Urinary bladder (tissue), 4 donors: ENCODE measurements around the gene PDIA6. TPM values are rescaled to one million over a fixed set of nuclear protein-coding genes. Genes with fewer than 3 reads are reported as not detected.
"Not testable (repeated sequence)": the region's sequence is repeated elsewhere in the genome, so short reads cannot be mapped to it uniquely, and the experiment has no call there.

Source experiments
- DNase-seq: peaks from one replicate; pipeline ENCODE4 v3.0.0-alpha.2; 2015; ENCODE audit errors: extremely low spot score
- H3K27ac ChIP-seq: one replicate; pipeline ENCODE4 v1.5.1; 2013; ENCODE audit warnings: low read depth, mild to moderate bottlenecking, moderate library complexity
- H3K36me3 ChIP-seq: one replicate; pipeline ENCODE4 v1.6.1; 2013; ENCODE audit warnings: mild to moderate bottlenecking, moderate library complexity; ENCODE audit not compliant: insufficient read depth
- H3K4me1 ChIP-seq: one replicate; pipeline ENCODE4 v1.6.1; 2013; ENCODE audit warnings: mild to moderate bottlenecking, moderate library complexity; ENCODE audit not compliant: insufficient read depth
- H3K4me3 ChIP-seq: one replicate; pipeline ENCODE4 v1.5.1; 2013; ENCODE audit warnings: low read depth, low read length
- WGBS: extraction: QIAGEN DNeasy Blood & Tissue Kit; methylation state at CpG from one replicate; pipeline ENCODE4 v1.1.7; 2013; 5-methylcytosine and 5-hydroxymethylcytosine counted together
- polyA plus RNA-seq: library from polyadenylated mRNA; stranded (reverse); fragments of 200-250 nt; gene quantifications from one replicate; pipeline ENCODE4 v1.2.3, GENCODE V29; 2013
- total RNA-seq: library from RNA; depleted of rRNA; stranded (reverse); fragments of >200 nt; gene quantifications from one replicate; pipeline ENCODE4 v1.2.3, GENCODE V29; 2014
- donor health status: healthy with polysubstance abuse.
- donor health status: healthy.

Gene PDIA6
- total and polyA plus RNA-seq, 2 donors: 139 to 166 TPM

DNA sequence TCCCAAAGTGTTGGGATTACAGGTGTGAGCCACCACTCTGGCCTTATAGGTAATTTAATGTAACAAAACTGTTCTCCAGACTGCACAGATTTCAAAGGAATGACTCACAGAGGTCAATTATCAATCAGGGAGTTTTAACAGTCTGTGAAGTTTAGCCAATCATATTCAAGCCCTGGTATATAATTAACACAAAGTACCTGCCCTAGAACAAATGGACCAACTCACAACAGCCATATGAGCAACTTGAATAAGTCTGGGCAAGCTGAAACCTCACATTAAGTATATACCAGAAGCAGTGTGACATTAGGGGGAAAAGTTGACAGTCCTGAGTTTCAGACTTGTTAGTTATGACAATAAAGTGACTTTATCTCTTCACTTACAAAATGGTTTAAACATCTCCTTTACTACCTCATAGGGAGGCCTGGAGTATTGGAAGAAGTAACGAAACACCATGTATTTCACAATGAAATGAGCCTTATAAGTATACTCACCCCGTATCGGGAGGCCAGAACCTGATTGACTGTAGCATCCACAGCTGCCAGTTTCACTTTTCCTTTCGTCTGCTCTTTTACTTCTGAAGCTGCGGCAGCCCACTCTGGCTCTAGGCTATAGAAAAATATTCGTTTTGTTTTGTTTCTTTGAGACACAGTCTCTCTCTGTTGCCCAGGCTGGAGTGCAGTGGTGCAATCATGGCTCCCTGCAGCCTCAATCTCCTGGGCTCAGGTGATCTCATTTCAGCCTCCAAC is 22.2 kb downstream of the PDIA6 start:
- H3K4me3 ChIP-seq: no peak overlapping the region
- H3K4me1 ChIP-seq: no peaks in the 10 kb centered on the region
- WGBS: 90% methylated on average over 6 of the region's 6 CpGs
- no peak for DNase-seq
- peaks cover 7% of the 10 kb centered on the region for H3K36me3 ChIP-seq
- H3K27ac ChIP-seq: no peak overlapping the region

DNA sequence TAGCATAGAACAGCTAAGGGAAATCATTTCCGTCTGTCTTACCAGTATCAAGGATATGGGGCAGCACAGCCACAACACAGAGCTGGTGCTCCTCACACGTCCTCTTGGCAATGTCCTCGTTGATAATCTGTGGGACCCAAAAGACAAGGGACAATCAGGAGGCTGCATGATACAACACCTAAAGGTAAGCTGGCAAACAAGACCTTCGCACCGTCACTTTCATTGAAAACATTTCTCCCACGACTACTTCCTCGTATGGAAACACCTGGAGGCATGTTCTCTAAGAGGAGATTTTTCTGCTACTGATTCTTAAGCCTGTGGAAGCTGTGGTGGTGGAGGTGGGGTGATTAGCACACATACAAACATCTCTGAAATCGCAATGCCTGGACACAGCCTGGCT is 23.7 kb downstream of the PDIA6 start:
- DNase-seq: no peak
- Histone ChIP-seq H3K4me1 (no peaks in the 10 kb centered on the region), H3K27ac (no peak overlapping the region), H3K36me3 (peaks cover 7% of the 10 kb centered on the region), H3K4me3 (no peak overlapping the region)
- 70% methylated on average over 8 of the region's 8 CpGs for WGBS

DNA sequence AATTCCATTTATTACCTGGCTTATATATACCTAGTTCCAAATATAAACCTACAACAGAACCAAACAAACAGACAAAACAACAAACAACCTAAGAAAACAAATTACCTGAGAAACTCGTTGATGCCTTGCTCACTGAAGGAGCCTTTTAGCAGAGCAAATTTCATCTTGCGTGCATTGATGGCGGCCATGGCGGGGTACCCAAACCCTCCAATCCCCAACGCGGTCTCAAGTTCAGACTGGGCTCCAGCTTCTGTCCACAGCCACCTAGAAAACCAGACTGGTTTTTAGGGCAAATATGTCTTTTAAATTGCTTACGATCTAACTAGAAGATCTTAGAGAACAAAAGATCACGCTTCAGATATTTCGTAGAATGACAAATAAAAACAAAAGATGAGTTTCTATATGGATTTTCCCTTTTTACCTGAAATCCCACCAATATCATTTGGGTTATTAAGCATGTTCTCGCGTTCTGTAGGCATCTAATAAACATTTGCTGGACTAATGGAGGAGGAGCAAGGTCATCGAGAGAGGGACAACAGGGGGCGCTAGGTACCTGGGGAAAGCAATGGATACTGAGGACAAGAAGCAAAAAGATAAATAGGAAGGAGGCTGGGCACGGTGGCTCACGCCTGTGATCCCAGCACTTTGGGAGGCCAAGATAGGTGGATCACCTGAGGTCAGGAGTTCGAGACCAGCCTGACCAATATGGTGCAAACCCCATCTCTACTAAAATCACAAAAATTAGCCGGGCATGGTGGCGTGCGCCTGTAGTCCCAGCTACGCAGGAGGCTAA is 25.2 kb downstream of the PDIA6 start:
- peaks cover 7% of the 10 kb centered on the region for H3K36me3 ChIP-seq

DNA sequence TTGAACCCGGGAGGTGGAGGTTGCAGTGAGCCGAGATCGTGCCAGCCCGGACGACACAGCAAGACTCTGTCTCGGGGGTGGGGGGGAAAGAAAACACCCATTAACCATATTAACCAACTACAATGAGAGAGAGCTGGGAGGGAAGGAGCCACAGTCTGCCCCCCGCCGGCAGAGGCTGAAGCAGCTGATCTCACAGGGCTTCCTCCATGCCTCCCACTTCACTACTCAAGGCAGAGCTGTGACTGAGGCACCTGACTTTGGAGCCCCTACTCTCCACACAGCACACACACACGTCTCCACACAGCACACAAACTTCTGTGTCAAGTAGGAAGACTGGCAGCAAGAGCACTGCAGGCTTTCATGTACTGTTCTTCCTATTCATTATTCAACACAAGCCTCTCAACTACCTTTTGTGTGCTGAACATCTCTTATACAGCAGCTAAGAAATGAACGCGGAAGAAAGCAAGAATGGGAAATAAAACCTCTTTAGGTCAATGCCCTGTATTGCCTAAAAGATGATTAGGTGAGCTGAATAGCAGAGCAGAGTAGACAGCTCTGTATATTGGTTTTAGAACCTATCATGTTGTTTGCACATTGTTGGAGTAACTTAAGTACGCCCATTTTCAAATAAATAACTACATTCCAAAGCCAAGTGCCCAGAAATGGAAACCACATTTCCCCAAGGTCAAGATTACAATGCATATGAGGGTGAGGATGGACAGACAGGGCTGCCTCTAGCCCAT is 26.2 kb downstream of the PDIA6 start:
- 93% methylated on average over 12 of the region's 12 CpGs for WGBS
- Histone ChIP-seq H3K36me3 (peaks cover 7% of the 10 kb centered on the region), H3K27ac (no peak overlapping the region), H3K4me3 (no peak overlapping the region), H3K4me1 (no peaks in the 10 kb centered on the region)
- DNase-seq: no peak

More for the DNA sequence above, 25.2 kb downstream of the PDIA6 start:
- H3K4me1 ChIP-seq: no peaks in the 10 kb centered on the region
- H3K27ac ChIP-seq: no peak overlapping the region
- no peak for DNase-seq
- WGBS: 90% methylated on average over 20 of the region's 20 CpGs
- no peak overlapping the region for H3K4me3 ChIP-seq

DNA sequence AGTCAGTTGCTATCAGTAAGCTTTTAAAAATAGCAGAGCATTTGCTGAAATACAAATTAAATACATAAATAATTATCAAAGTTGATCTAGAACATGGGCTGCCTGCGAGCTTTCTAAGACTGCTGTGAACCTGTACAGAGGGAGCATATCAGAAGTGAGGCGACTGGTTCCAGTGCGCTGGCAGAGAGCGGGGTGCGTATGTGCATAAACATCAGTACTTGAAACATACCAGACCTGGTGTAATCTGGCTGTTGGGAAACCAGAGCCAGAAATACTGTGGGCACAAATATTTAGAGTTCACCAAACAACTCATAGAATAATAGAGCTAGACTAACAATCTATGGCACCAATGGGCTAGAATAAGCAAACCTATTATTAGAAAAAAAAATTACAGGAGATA is 27.3 kb downstream of the PDIA6 start:
- DNase-seq: no peak
- H3K4me3 ChIP-seq: no peak overlapping the region
- no peak overlapping the region for H3K27ac ChIP-seq
- WGBS: 73% methylated on average over 5 of the region's 5 CpGs
- H3K36me3 ChIP-seq: peaks cover 11% of the 10 kb centered on the region
- H3K4me1 ChIP-seq: no peaks in the 10 kb centered on the region

DNA sequence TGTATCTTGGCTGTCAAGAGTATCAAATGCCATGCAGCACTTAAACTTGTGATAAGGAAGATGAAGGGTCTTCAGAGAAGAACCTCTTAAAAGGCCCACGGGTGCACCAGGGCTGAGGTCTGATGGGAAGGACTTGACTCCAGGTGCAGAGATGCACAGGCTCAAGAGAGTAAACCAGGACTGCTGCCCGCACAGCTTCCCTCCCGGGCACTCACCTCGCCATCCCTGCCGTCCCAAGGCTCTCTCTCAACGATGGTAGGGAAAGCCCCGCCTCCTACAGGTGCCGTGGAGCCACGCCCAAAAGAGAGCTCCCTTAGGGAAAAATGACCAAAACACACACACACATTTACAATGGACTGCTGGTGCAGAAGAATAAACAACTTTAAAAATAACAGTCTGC is 27.9 kb downstream of the PDIA6 start:
- Histone ChIP-seq H3K36me3 (peaks cover 11% of the 10 kb centered on the region), H3K4me1 (no peaks in the 10 kb centered on the region), H3K27ac (no peak overlapping the region), H3K4me3 (no peak overlapping the region)
- 86% methylated on average over 9 of the region's 9 CpGs for WGBS
- no peak for DNase-seq

DNA sequence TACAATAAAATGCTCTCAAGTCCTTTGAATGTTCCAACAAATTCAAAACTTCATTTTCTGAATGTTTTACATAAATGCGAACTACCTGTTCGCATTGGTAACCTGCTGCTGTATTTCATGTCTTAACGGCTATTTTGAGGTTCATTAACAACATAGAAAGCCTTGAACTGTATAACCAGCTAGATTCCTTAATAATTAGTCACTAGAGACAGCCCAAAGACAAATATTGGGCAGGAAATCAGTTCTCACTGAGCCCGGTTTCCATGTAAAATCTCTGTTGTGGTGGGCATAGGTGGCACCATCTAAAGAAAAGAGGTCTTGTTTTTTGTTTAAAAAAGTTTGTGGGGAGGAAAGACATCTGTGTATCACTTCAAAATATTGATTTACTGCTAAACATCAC is 29.2 kb downstream of the PDIA6 start:
- DNase-seq: no peak
- 87% methylated on average over 4 of the region's 4 CpGs for WGBS

DNA sequence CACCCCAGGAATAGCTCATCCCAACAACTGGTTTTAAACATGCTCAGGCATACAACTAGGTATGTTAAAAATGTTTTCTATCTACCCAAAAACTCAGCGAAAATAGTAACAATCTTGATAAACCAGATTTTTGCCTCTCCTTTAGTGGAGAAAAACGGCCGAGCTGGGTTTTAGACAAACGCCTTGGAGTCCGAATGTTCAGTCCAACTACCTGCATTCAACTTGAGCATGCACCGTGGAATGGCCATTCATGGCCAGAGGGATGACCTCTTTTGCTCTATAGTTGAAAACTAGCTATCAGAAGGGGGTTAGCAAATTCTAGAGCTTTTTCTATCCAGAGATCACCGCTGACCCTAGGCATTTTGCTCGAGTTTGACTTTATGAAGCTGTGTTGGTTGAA is 30.8 kb downstream of the PDIA6 start:
- Histone ChIP-seq H3K4me3 (no peak overlapping the region), H3K36me3 (peaks cover 9% of the 10 kb centered on the region), H3K4me1 (peaks cover 2% of the 10 kb centered on the region), H3K27ac (no peak overlapping the region)
- WGBS: 96% methylated on average over 8 of the region's 8 CpGs
- no peak for DNase-seq

More for the DNA sequence above, 29.2 kb downstream of the PDIA6 start:
- Histone ChIP-seq H3K4me1 (no peaks in the 10 kb centered on the region), H3K27ac (no peak overlapping the region), H3K4me3 (no peak overlapping the region), H3K36me3 (peaks cover 11% of the 10 kb centered on the region)

DNA sequence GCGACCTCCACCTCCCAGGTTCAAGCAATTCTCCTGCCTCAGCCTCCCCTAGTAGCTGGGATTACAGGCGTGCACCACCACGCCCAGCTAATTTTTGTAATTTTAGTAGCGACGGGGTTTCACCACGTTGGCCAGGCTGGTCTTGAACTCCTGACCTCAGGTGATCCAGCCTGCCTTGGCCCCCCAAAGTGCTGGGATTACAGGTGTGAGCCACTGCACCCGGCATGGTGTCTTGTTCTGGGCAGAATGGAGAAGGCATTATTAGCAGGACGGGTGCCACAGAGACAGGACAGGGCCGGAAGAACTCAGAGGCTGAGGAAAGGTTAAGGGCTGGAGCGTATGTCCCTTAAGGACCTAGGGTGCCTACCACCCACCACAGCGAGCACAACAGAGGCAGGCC is 31.8 kb downstream of the PDIA6 start:
- WGBS: 94% methylated on average over 11 of the region's 11 CpGs
- DNase-seq, H3K36me3 ChIP-seq, H3K4me1 ChIP-seq, H3K27ac ChIP-seq, H3K4me3 ChIP-seq: not testable (repeated sequence)

DNA sequence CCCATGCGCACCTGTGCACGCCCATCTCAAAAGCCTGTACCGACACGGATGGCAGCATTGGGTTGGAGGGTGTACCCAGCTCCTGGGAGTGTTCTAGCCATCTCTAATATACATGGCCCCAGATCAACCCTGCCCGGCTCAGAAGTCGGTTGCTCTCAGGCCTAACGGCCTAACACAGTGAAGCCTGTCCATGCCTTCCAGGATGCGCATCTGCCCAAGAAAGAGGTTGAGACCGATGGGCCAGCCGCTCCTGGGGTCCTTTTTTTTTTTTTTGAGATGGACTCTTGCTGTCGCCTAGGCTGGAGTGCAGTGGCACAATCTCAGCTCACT is 32.1 kb downstream of the PDIA6 start:
- peaks cover 2% of the 10 kb centered on the region for H3K4me1 ChIP-seq
- no peak overlapping the region for H3K4me3 ChIP-seq
- H3K27ac ChIP-seq: no peak overlapping the region
- peaks cover 8% of the 10 kb centered on the region for H3K36me3 ChIP-seq
- WGBS: 98% methylated on average over 11 of the region's 11 CpGs
- no peak for DNase-seq

DNA sequence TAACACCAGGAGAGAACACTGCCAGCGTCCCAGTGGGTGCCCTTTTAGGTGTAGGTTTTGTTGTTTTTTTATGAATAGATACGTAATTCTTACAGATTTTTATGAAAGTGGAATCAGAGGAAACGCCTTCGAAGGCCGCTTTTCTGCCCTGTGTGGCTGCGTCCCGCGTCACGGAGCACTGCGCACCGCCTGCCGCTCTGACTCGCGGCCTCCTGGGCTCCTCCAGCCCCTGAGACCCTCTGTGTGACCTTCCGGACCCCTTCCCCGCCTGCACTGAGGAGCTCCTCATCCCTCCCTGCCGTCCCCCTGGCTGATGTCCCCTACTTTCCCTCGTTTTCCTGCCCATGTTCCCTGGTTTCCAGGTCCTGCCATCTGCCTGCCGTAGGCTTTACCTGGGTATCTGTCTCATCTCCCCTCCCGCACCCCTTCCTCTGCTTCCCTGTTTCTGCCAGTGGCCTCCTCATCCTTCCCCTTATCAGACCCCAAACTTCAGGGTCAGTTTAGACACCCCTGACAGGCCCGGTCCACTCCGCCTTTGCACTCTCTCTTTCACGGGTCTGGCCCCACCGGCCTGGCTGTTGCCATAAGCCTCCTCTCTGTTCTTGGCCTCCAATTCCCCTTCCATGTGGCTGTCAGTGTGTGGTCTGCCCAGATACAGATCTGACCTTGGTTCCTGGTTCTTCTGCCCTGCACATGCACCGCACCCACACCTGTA is 32.7 kb downstream of the PDIA6 start:
- no peak for DNase-seq
- Histone ChIP-seq H3K27ac (no peak overlapping the region), H3K4me3 (no peak overlapping the region), H3K4me1 (peaks cover 2% of the 10 kb centered on the region), H3K36me3 (peaks cover 7% of the 10 kb centered on the region)
- 97% methylated on average over 25 of the region's 25 CpGs for WGBS

DNA sequence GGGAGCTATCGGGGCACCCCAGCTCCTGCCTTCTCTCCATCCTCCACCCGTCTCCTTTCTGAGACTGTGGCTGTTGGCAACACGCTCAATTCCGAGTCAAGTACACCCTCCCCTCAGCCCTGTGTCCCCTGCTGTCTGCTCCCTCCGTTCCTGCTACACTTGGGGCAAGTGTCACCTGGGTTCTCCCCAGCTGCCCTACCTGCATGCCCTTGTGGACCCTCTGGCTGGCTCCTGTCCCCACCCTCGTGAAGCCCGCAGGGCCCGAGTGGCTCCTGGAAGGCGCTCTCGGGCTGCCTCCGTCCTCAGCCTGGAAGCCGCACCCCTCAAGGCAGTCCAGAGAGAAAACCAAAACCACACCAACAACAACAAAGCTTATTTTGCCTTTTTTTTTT is 33.9 kb downstream of the PDIA6 start:
- H3K4me3 ChIP-seq: no peak overlapping the region
- no peak for DNase-seq
- no peak overlapping the region for H3K27ac ChIP-seq
- peaks cover 2% of the 10 kb centered on the region for H3K4me1 ChIP-seq
- 82% methylated on average over 12 of the region's 12 CpGs for WGBS
- peaks cover 7% of the 10 kb centered on the region for H3K36me3 ChIP-seq
